HG03097 (cell line): Measurements from ENCODE around the gene SPARCL1.
"Not testable (repeated sequence)": the region's sequence is repeated elsewhere in the genome, so short reads cannot be mapped to it uniquely, and the experiment has no call there.

Source experiments
- ATAC-seq: cut with Tn5 transposase; IDR thresholded peaks from one replicate; pipeline ENCODE4 v1.9.1; 2021; ENCODE audit not compliant: unreplicated experiment, low FRiP score

The SPARCL1 gene

GRCh38 chr4:87458913-87459312, 70.3 kb downstream of the SPARCL1 start:
- no peak for ATAC-seq

- ATAC-seq = no peak
Measured at GRCh38 chr4:87451537-87451936, 77.6 kb downstream of the SPARCL1 start.

DNA sequence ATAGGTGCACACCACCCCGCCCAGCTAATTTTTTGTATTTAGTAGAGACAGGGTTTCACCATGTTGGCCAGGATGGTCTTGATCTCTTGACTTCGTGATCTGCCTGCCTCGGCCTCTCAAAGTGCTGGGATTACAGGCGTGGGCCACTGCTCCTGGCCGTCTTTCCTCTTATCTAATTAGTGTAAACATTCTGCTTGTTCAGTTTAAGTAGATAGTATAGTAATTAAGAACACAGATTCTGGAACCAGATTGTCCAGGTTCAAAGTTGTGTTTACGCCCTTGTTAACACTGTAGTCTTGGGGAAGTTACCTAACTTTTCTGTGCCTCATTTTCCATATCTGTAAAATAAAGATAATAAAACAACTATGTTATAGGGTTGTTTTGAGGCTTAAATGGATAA, 82.8 kb downstream of the SPARCL1 start:
- ATAC-seq = not testable (repeated sequence)

- ATAC-seq = no peak
Measured at GRCh38 chr4:87445964-87446363, 83.2 kb downstream of the SPARCL1 start.

- no peak for ATAC-seq
Measured at GRCh38 chr4:87444741-87445140, 84.4 kb downstream of the SPARCL1 start.

GRCh38 chr4:87442889-87443288, 86.3 kb downstream of the SPARCL1 start:
- ATAC-seq = no peak

DNA sequence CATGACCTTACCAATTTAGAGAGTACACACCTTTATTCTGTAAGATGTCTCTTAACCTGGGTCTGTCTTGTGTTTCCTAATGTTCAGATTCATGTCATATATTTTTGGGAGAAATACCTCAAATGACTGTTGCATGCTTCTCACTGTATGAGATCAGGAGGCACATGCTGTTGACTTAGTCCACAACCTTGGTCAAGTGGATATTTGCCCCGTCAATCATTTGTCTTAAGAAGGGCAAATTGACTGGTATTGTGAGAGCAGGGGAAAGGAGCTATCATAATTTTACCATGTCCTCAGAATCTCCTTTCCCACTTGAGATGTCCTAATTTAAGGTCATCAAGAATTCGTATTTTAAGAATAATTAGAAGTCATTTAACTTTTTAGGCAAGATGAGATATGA, 95.8 kb downstream of the SPARCL1 start:
- ATAC-seq = no peak

GRCh38 chr4:87430038-87430437, 99.1 kb downstream of the SPARCL1 start:
- no peak for ATAC-seq

GRCh38 chr4:87428979-87429378, 100.2 kb downstream of the SPARCL1 start:
- no peak for ATAC-seq

GRCh38 chr4:87427518-87427868, 101.7 kb downstream of the SPARCL1 start:
- ATAC-seq = no peak

- ATAC-seq = no peak
Measured at GRCh38 chr4:87426865-87427517, 102.2 kb downstream of the SPARCL1 start.

GRCh38 chr4:87425711-87426110, 103.5 kb downstream of the SPARCL1 start:
- no peak for ATAC-seq

GRCh38 chr4:87424099-87424543, 105.1 kb downstream of the SPARCL1 start:
- not testable (repeated sequence) for ATAC-seq
